Subcutaneous abdominal adipose tissue (tissue), 5 donors: ENCODE measurements around the gene CHST14.

ENCODE experiments used
- H3K27ac ChIP-seq: one replicate; pipeline ENCODE4 v1.7.0; 2013; ENCODE audit warnings: low read depth, mild to moderate bottlenecking, inconsistent platforms, low read length, moderate library complexity
- H3K27me3 ChIP-seq, 5 donors: one replicate each; pipeline ENCODE4 v1.7.0; 2013; ENCODE audit warnings: low read length in 5 of 5, inconsistent platforms in 1 of 5; ENCODE audit not compliant: control insufficient read depth in 5 of 5, insufficient read depth in 4 of 5
- H3K36me3 ChIP-seq, 5 donors: one replicate each; pipeline ENCODE4 v1.7.0; 2013; ENCODE audit warnings: low read length in 5 of 5; ENCODE audit not compliant: control insufficient read depth in 5 of 5, insufficient read depth in 5 of 5
- H3K4me1 ChIP-seq, 5 donors: one replicate each; pipeline ENCODE4 v1.7.0; 2013; ENCODE audit warnings: low read length in 5 of 5, mild to moderate bottlenecking in 3 of 5, moderate library complexity in 1 of 5; ENCODE audit not compliant: control insufficient read depth in 5 of 5, insufficient read depth in 5 of 5
- H3K4me3 ChIP-seq, 5 donors: one replicate each; pipeline ENCODE4 v1.7.0; 2013; ENCODE audit warnings: low read length in 5 of 5, low read depth in 1 of 5
- H3K9ac ChIP-seq, 5 donors: one replicate each; pipeline ENCODE4 v1.7.0; 2013; ENCODE audit warnings: low read length in 5 of 5, mild to moderate bottlenecking in 4 of 5, moderate library complexity in 3 of 5
- H3K9me3 ChIP-seq, 5 donors: one replicate each; pipeline ENCODE4 v1.7.0; 2013; ENCODE audit warnings: low read length in 5 of 5; ENCODE audit not compliant: control insufficient read depth in 5 of 5
- donor health status: healthy.
- donor health status: healthy.
- donor health status: healthy.
- donor health status: healthy.
- donor health status: healthy.

Gene CHST14

GRCh38 chr15:40435710-40436089 lies 35.1 kb upstream of the CHST14 start:
- Histone ChIP-seq H3K27ac (no peak overlapping the region), H3K4me1 (peaks cover 3 to 31% (median 28%) of the 10 kb centered on the region in 5 donors), H3K27me3 (peaks cover 30 to 43% (median 35%) of the 10 kb centered on the region in 5 donors), H3K4me3 (peak overlapping the region in 3 of 5 donors; percentile 22 to 45 (median 43)), H3K9ac (peak overlapping the region in 1 of 5 donors; percentile 14), H3K9me3 (no peaks in the 10 kb centered on the region), H3K36me3 (no peaks in the 10 kb centered on the region)

- peaks cover 30 to 43% (median 35%) of the 10 kb centered on the region in 5 donors for H3K27me3 ChIP-seq
- H3K9me3 ChIP-seq = no peaks in the 10 kb centered on the region
- H3K27ac ChIP-seq = no peak overlapping the region
- H3K9ac ChIP-seq = peak overlapping the region in 2 of 5 donors; percentile 53 to 58
- H3K4me3 ChIP-seq = peak overlapping the region; percentile 28 to 52 (median 43)
- H3K36me3 ChIP-seq = no peaks in the 10 kb centered on the region
- H3K4me1 ChIP-seq = peaks cover 3 to 31% (median 28%) of the 10 kb centered on the region in 5 donors
Observed at GRCh38 chr15:40436116-40436891, 34.5 kb upstream of the CHST14 start.

- H3K9ac ChIP-seq = peak overlapping the region in 1 of 5 donors; percentile 53
- H3K36me3 ChIP-seq = no peaks in the 10 kb centered on the region
- peaks cover 30 to 43% (median 35%) of the 10 kb centered on the region in 5 donors for H3K27me3 ChIP-seq
- H3K9me3 ChIP-seq = no peaks in the 10 kb centered on the region
- peaks cover 3 to 34% (median 28%) of the 10 kb centered on the region in 5 donors for H3K4me1 ChIP-seq
- no peak overlapping the region for H3K27ac ChIP-seq
- peak overlapping the region; percentile 28 to 52 (median 43) for H3K4me3 ChIP-seq
Observed at GRCh38 chr15:40436892-40437751, 33.7 kb upstream of the CHST14 start.

GRCh38 chr15:40437752-40438687 lies 32.8 kb upstream of the CHST14 start:
- Histone ChIP-seq H3K4me1 (peaks cover 7 to 43% (median 35%) of the 10 kb centered on the region in 5 donors), H3K27me3 (peaks cover 30 to 43% (median 35%) of the 10 kb centered on the region in 5 donors), H3K4me3 (no peak overlapping the region), H3K36me3 (no peaks in the 10 kb centered on the region), H3K27ac (no peak overlapping the region), H3K9ac (no peak overlapping the region), H3K9me3 (no peaks in the 10 kb centered on the region)

- Histone ChIP-seq H3K36me3 (no peaks in the 10 kb centered on the region), H3K9ac (no peak overlapping the region), H3K27me3 (peaks cover 30 to 43% (median 35%) of the 10 kb centered on the region in 5 donors), H3K27ac (no peak overlapping the region), H3K4me1 (peaks cover 10 to 50% (median 37%) of the 10 kb centered on the region in 5 donors), H3K4me3 (no peak overlapping the region), H3K9me3 (no peaks in the 10 kb centered on the region)
Observed at GRCh38 chr15:40438712-40439111, 32.1 kb upstream of the CHST14 start.

GRCh38 chr15:40439461-40439959 lies 31.3 kb upstream of the CHST14 start:
- Histone ChIP-seq H3K27me3 (peaks cover 30 to 43% (median 35%) of the 10 kb centered on the region in 5 donors), H3K4me3 (peak overlapping the region; percentile 59 to 75 (median 67)), H3K9ac (peak overlapping the region in 1 of 5 donors; percentile 56), H3K9me3 (no peaks in the 10 kb centered on the region), H3K4me1 (peaks cover 10 to 54% (median 37%) of the 10 kb centered on the region in 5 donors), H3K36me3 (no peaks in the 10 kb centered on the region), H3K27ac (no peak overlapping the region)

GRCh38 chr15:40439960-40440742 lies 30.6 kb upstream of the CHST14 start:
- Histone ChIP-seq H3K4me1 (peaks cover 10 to 59% (median 37%) of the 10 kb centered on the region in 5 donors), H3K36me3 (no peaks in the 10 kb centered on the region), H3K4me3 (peak overlapping the region; percentile 59 to 75 (median 67)), H3K27ac (no peak overlapping the region), H3K9me3 (no peaks in the 10 kb centered on the region), H3K9ac (peak overlapping the region in 3 of 5 donors; percentile 56 to 74 (median 64)), H3K27me3 (peaks cover 30 to 40% (median 35%) of the 10 kb centered on the region in 5 donors)

- Histone ChIP-seq H3K9ac (peak within 1 kb of the TSS in 4 of 5 donors; percentile 64 to 82 (median 68)), H3K4me1 (peaks cover 10 to 61% (median 33%) of the 10 kb centered on the region in 5 donors)
Observed at GRCh38 chr15:40440743-40441564, 29.8 kb upstream of the CHST14 start, which contains the start of gene BAHD1. BAHD1 (plus strand) TSS chr15:40440953; CDS start chr15:40458465, 17,512 bp downstream.

More at GRCh38 chr15:40440743-40441564, 29.8 kb upstream of the CHST14 start, which contains the start of gene BAHD1:
- Histone ChIP-seq H3K36me3 (no peaks in the 10 kb centered on the region), H3K9me3 (no peaks in the 10 kb centered on the region), H3K27ac (no peak within 1 kb of the TSS), H3K27me3 (peaks cover 26 to 35% (median 27%) of the 10 kb centered on the region in 5 donors), H3K4me3 (peak within 1 kb of the TSS; percentile 59 to 77 (median 70))
